GM23338 (cell line): Measurements from ENCODE around the gene NKX2-1. TPM values are rescaled to one million over a fixed set of nuclear protein-coding genes. Genes with fewer than 3 reads are reported as not detected.

Experiments used
- ATAC-seq: fragments of 200-7000 bp; cut with Tn5 transposase; 3 replicates; pipeline ENCODE4 v1.9.1; 2020
- DNase-seq: peaks from one replicate; pipeline ENCODE4 v3.0.0-alpha.2; 2015; ENCODE audit warnings: low spot score
- H2AFZ ChIP-seq: fragments of 200-600 bp; sonication (generic); 2 replicates; pipeline ENCODE4 v1.8.0; 2016; ENCODE audit warnings: antibody characterized with exemption, mild to moderate bottlenecking, moderate library complexity
- H3F3A ChIP-seq: fragments of 200-600 bp; sonication (generic); replicated peaks from 2 replicates; pipeline ENCODE4 v1.8.0; 2017; ENCODE audit warnings: antibody characterized with exemption, mixed run types, low read depth
- H3K27ac ChIP-seq: fragments of 200-600 bp; sonication (generic); 2 replicates; pipeline ENCODE4 v1.6.1; 2016; ENCODE audit warnings: low read depth
- H3K27me3 ChIP-seq: fragments of 200-600 bp; sonication (generic); 2 replicates; pipeline ENCODE4 v1.8.0; 2016; ENCODE audit warnings: mild to moderate bottlenecking, mixed run types, moderate library complexity; ENCODE audit not compliant: insufficient read depth
- H3K36me3 ChIP-seq: fragments of 200-600 bp; sonication (generic); 2 replicates; pipeline ENCODE4 v1.8.0; 2016; ENCODE audit warnings: mild to moderate bottlenecking; ENCODE audit not compliant: insufficient read depth
- H3K4me1 ChIP-seq: fragments of 200-600 bp; sonication (generic); 2 replicates; pipeline ENCODE4 v1.8.0; 2016; ENCODE audit warnings: mild to moderate bottlenecking, moderate library complexity; ENCODE audit not compliant: insufficient read depth
- H3K4me2 ChIP-seq: fragments of 200-600 bp; sonication (generic); 2 replicates; pipeline ENCODE4 v1.7.1; 2017; ENCODE audit warnings: mixed run types
- H3K4me3 ChIP-seq: fragments of 200-600 bp; sonication (generic); 2 replicates; pipeline ENCODE4 v1.6.1; 2016; ENCODE audit warnings: mixed run types
- H3K79me2 ChIP-seq: fragments of 200-600 bp; sonication (generic); replicated peaks from 2 replicates; pipeline ENCODE4 v1.8.0; 2017; ENCODE audit warnings: mild to moderate bottlenecking; ENCODE audit not compliant: insufficient read depth
- H3K9me2 ChIP-seq: fragments of 200-600 bp; sonication (generic); 2 replicates; pipeline ENCODE4 v1.8.0; 2017; ENCODE audit not compliant: insufficient read depth
- H4K20me1 ChIP-seq: fragments of 200-600 bp; sonication (generic); replicated peaks from 2 replicates; pipeline ENCODE4 v1.8.0; 2017; ENCODE audit warnings: mild to moderate bottlenecking; ENCODE audit not compliant: insufficient read depth
- H3K27ac Mint-ChIP-seq: 2 replicates; pipeline ENCODE4 v1.8.0; 2020; ENCODE audit warnings: inconsistent platforms, mild to moderate bottlenecking, moderate library complexity, mixed read lengths
- H3K27me3 Mint-ChIP-seq: 3 replicates; pipeline ENCODE4 v1.8.0; 2022; ENCODE audit warnings: low read depth, mild to moderate bottlenecking, moderate library complexity, mixed read lengths, inconsistent platforms; ENCODE audit not compliant: insufficient read depth, poor library complexity
- H3K36me3 Mint-ChIP-seq: 3 replicates; pipeline ENCODE4 v1.8.0; 2021; ENCODE audit warnings: low read depth, mild to moderate bottlenecking, inconsistent platforms, moderate library complexity, mixed read lengths
- H3K4me1 Mint-ChIP-seq: 3 replicates; pipeline ENCODE4 v1.8.0; 2020; ENCODE audit warnings: mild to moderate bottlenecking, inconsistent platforms, mixed read lengths
- H3K4me3 Mint-ChIP-seq: 3 replicates; pipeline ENCODE4 v1.8.0; 2021; ENCODE audit warnings: moderate library complexity, mild to moderate bottlenecking, inconsistent platforms, mixed read lengths
- H3K9me3 Mint-ChIP-seq: 3 replicates; pipeline ENCODE4 v1.8.0; 2020; ENCODE audit warnings: moderate library complexity, mild to moderate bottlenecking, inconsistent platforms, mixed read lengths
- CREB1 ChIP-seq: fragments of 250-450 bp; sonication (Bioruptor Pico); IDR thresholded peaks from 2 replicates; pipeline ENCODE4 v1.5.0; 2020; ENCODE audit warnings: low read depth, mild to moderate bottlenecking, moderate library complexity
- EZH2 ChIP-seq: fragments of 200-600 bp; sonication (generic); IDR thresholded peaks from one replicate; pipeline ENCODE4 v1.8.0; 2017; ENCODE audit warnings: antibody characterized with exemption, mild to moderate bottlenecking, low read depth; ENCODE audit not compliant: unreplicated experiment
- EZH2phosphoT487 ChIP-seq: fragments of 200-600 bp; sonication (generic); IDR thresholded peaks from one replicate; pipeline ENCODE4 v1.8.1; 2018; ENCODE audit warnings: antibody characterized with exemption; ENCODE audit not compliant: unreplicated experiment
- JUNB ChIP-seq: IDR thresholded peaks from one replicate; pipeline ENCODE4 v1.6.1; 2016; ENCODE audit warnings: antibody characterized with exemption; ENCODE audit not compliant: unreplicated experiment
- NANOG ChIP-seq: IDR thresholded peaks from 2 replicates; pipeline ENCODE4 v1.6.1; 2016; ENCODE audit warnings: antibody characterized with exemption, borderline replicate concordance
- POLR2AphosphoS5 ChIP-seq: IDR thresholded peaks from 2 replicates; pipeline ENCODE4 v1.6.1; 2016; ENCODE audit warnings: antibody characterized with exemption, low read depth
- STAT1 ChIP-seq: IDR thresholded peaks from one replicate; pipeline ENCODE4 v1.6.1; 2016; ENCODE audit warnings: antibody characterized with exemption; ENCODE audit not compliant: unreplicated experiment
- ZNF114 ChIP-seq: fragments of 250-450 bp; sonication (Bioruptor Pico); IDR thresholded peaks from 2 replicates; pipeline ENCODE4 v1.5.0; 2020; ENCODE audit warnings: mild to moderate bottlenecking, moderate library complexity
- ZNF331 ChIP-seq: fragments of 250-450 bp; sonication (Bioruptor Pico); IDR thresholded peaks from 2 replicates; pipeline ENCODE4 v1.5.0; 2020; ENCODE audit warnings: low read depth, mild to moderate bottlenecking, moderate library complexity
- ZNF462 ChIP-seq: fragments of 250-450 bp; sonication (Bioruptor Pico); IDR thresholded peaks from 2 replicates; pipeline ENCODE4 v1.5.0; 2020; ENCODE audit warnings: mild to moderate bottlenecking, moderate library complexity
- polyA plus RNA-seq: library from polyadenylated mRNA; unstranded; fragments of >200 nt; fragmentation: Nextera tagmentation; extraction: Ambion mirVana; gene quantifications from 2 replicates; pipeline ENCODE4 v1.2.1, GENCODE V29; 2016
- total RNA-seq: library from RNA; depleted of rRNA; stranded (reverse); fragments of >200 nt; shearing (Covaris generic); gene quantifications from 2 replicates; pipeline ENCODE4 v1.2.3, GENCODE V29; 2014
- TF ChIP-seq, protein P1 (sequence below), 2 experiments: fragments of 200-600 bp in 1 of 2; sonication (generic) in 1 of 2; conservative IDR thresholded peaks; 2 replicates each; pipeline versions ENCODE4 v1.5.1 to v1.6.1; 2016 to 2017; ENCODE audit warnings: antibody characterized with exemption in 2 of 2, low read depth in 2 of 2, mild to moderate bottlenecking in 2 of 2, moderate library complexity in 1 of 2
- TF ChIP-seq, protein P2 (sequence below): IDR thresholded peaks from 2 replicates; pipeline ENCODE4 v1.6.1; 2016; ENCODE audit warnings: antibody characterized with exemption
- TF ChIP-seq, protein P3 (sequence below): IDR thresholded peaks from one replicate; pipeline ENCODE4 v1.6.1; 2018; ENCODE audit warnings: antibody characterized with exemption; ENCODE audit not compliant: unreplicated experiment

NKX2-1 gene
- total and polyA plus RNA-seq, 2 experiments from 2014 or later = not detected

- H3K27me3 Mint-ChIP-seq = peaks cover 89% of the 10 kb centered on the region
- Histone ChIP-seq H2AFZ (peak overlapping the region; percentile 84; the same call in 1 of the 2 replicates), H3K4me2 (peak overlapping the region; percentile 80), H3K36me3 (no peaks in the 10 kb centered on the region), H3K9me2 (no peaks in the 10 kb centered on the region), H3K27me3 (peaks cover 100% of the 10 kb centered on the region), H3K4me1 (peaks cover 34% of the 10 kb centered on the region), H3K4me3 (peak overlapping the region; percentile 58), H4K20me1 (peaks cover 19% of the 10 kb centered on the region), H3K79me2 (no peaks in the 10 kb centered on the region), H3F3A (peaks cover 15% of the 10 kb centered on the region; the same call in 1 of the 2 replicates), H3K27ac (no peak overlapping the region)
- peaks cover 6% of the 10 kb centered on the region for H3K9me3 Mint-ChIP-seq
- TF ChIP-seq, protein P1, sequence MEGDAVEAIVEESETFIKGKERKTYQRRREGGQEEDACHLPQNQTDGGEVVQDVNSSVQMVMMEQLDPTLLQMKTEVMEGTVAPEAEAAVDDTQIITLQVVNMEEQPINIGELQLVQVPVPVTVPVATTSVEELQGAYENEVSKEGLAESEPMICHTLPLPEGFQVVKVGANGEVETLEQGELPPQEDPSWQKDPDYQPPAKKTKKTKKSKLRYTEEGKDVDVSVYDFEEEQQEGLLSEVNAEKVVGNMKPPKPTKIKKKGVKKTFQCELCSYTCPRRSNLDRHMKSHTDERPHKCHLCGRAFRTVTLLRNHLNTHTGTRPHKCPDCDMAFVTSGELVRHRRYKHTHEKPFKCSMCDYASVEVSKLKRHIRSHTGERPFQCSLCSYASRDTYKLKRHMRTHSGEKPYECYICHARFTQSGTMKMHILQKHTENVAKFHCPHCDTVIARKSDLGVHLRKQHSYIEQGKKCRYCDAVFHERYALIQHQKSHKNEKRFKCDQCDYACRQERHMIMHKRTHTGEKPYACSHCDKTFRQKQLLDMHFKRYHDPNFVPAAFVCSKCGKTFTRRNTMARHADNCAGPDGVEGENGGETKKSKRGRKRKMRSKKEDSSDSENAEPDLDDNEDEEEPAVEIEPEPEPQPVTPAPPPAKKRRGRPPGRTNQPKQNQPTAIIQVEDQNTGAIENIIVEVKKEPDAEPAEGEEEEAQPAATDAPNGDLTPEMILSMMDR (conservative IDR thresholded peaks at IDR 0.05; ENCODE audit: low read depth in 2 of 2) = peak; percentile 81 to 88
- no peak for TF ChIP-seq NANOG
- TF ChIP-seq POLR2AphosphoS5 = no peak
- no peak for TF ChIP-seq EZH2phosphoT487
- peak; percentile 35 for TF ChIP-seq JUNB
- TF ChIP-seq, protein P2, sequence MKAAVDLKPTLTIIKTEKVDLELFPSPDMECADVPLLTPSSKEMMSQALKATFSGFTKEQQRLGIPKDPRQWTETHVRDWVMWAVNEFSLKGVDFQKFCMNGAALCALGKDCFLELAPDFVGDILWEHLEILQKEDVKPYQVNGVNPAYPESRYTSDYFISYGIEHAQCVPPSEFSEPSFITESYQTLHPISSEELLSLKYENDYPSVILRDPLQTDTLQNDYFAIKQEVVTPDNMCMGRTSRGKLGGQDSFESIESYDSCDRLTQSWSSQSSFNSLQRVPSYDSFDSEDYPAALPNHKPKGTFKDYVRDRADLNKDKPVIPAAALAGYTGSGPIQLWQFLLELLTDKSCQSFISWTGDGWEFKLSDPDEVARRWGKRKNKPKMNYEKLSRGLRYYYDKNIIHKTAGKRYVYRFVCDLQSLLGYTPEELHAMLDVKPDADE = peak; percentile 49; the same call in 1 of the 2 replicates
- TF ChIP-seq STAT1 = no peak
- TF ChIP-seq ZNF462 (CRISPR knock-in tag) = no peak
- peak; percentile 69; the same call in 1 of the 2 replicates for TF ChIP-seq ZNF114
- TF ChIP-seq EZH2 = peak; percentile 72
- TF ChIP-seq, protein P3, sequence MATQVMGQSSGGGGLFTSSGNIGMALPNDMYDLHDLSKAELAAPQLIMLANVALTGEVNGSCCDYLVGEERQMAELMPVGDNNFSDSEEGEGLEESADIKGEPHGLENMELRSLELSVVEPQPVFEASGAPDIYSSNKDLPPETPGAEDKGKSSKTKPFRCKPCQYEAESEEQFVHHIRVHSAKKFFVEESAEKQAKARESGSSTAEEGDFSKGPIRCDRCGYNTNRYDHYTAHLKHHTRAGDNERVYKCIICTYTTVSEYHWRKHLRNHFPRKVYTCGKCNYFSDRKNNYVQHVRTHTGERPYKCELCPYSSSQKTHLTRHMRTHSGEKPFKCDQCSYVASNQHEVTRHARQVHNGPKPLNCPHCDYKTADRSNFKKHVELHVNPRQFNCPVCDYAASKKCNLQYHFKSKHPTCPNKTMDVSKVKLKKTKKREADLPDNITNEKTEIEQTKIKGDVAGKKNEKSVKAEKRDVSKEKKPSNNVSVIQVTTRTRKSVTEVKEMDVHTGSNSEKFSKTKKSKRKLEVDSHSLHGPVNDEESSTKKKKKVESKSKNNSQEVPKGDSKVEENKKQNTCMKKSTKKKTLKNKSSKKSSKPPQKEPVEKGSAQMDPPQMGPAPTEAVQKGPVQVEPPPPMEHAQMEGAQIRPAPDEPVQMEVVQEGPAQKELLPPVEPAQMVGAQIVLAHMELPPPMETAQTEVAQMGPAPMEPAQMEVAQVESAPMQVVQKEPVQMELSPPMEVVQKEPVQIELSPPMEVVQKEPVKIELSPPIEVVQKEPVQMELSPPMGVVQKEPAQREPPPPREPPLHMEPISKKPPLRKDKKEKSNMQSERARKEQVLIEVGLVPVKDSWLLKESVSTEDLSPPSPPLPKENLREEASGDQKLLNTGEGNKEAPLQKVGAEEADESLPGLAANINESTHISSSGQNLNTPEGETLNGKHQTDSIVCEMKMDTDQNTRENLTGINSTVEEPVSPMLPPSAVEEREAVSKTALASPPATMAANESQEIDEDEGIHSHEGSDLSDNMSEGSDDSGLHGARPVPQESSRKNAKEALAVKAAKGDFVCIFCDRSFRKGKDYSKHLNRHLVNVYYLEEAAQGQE = no peak
- TF ChIP-seq CREB1 = no peak
- no peak for TF ChIP-seq ZNF331 (CRISPR knock-in tag)
- H3K4me3 Mint-ChIP-seq = peak overlapping the region; percentile 61
- ATAC-seq = peak; percentile 62
- H3K4me1 Mint-ChIP-seq = peaks cover 24% of the 10 kb centered on the region
- DNase-seq = peak; percentile 94
- H3K36me3 Mint-ChIP-seq = no peaks in the 10 kb centered on the region; the same call in 2 of the 3 replicates
- no peak overlapping the region for H3K27ac Mint-ChIP-seq
Measured at GRCh38 chr14:36524874-36525745, 5.1 kb upstream of the NKX2-1 start.
